DMS79 treated with DMSO at 0.1 percent for 48 hours (cell line): ENCODE data around the gene DHFR.
"Not testable (repeated sequence)": the region's sequence is repeated elsewhere in the genome, so short reads cannot be mapped to it uniquely, and the experiment has no call there.

Source experiments
- DNase-seq: peaks from one replicate; lab custom pipeline; 2025; lab: John Stamatoyannopoulos, UW

The DHFR gene

GRCh38 chr5:80594810-80595209 lies 60.0 kb downstream of the DHFR start:
- DNase-seq: no peak

GRCh38 chr5:80592761-80593160 lies 62.0 kb downstream of the DHFR start:
- DNase-seq: no peak

GRCh38 chr5:80592105-80592504 lies 62.7 kb downstream of the DHFR start:
- no peak for DNase-seq

- DNase-seq: no peak
Observed at GRCh38 chr5:80591352-80591751, 63.4 kb downstream of the DHFR start.

GRCh38 chr5:80590766-80591165 lies 64.0 kb downstream of the DHFR start:
- DNase-seq: no peak

- no peak for DNase-seq
Observed at GRCh38 chr5:80588858-80589540, 65.8 kb downstream of the DHFR start.

- no peak for DNase-seq
Observed at GRCh38 chr5:80584770-80585169, 70.0 kb downstream of the DHFR start.

- DNase-seq: not testable (repeated sequence)
Observed at GRCh38 chr5:80580291-80580690, 74.5 kb downstream of the DHFR start.

- no peak for DNase-seq
Observed at GRCh38 chr5:80579050-80579449, 75.7 kb downstream of the DHFR start.

- DNase-seq: no peak
Observed at GRCh38 chr5:80577707-80578106, 77.1 kb downstream of the DHFR start.

GRCh38 chr5:80576383-80576782 lies 78.4 kb downstream of the DHFR start:
- no peak for DNase-seq
